UCSD-AML1 (cell line): Measurements from ENCODE around the gene SPIN1.

Experiments used
- DNase-seq: peaks from one replicate; lab custom pipeline; 2025; ENCODE audit not compliant: unreplicated experiment; lab: John Stamatoyannopoulos, UW

Gene SPIN1

DNA sequence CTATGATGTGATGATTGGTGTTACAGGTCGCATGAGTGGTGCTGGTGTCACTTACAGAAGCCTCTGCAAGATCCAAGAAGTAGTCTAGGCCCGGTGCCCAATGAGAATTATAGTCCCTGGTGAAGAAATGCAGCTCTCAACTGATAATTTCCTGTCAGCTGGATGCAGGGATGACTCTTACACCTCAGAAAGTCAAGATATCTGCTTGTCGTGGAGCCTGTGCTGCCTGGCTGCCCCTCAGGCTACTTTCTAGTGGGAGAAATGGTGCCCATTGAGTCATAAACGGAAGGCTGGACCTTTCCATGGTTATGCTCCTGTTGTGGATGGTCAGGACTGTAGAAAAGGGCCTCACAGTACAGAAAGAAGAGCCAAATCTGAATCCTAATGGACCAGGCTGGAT lies 99.9 kb downstream of the SPIN1 start:
- DNase-seq, result no peak

DNA sequence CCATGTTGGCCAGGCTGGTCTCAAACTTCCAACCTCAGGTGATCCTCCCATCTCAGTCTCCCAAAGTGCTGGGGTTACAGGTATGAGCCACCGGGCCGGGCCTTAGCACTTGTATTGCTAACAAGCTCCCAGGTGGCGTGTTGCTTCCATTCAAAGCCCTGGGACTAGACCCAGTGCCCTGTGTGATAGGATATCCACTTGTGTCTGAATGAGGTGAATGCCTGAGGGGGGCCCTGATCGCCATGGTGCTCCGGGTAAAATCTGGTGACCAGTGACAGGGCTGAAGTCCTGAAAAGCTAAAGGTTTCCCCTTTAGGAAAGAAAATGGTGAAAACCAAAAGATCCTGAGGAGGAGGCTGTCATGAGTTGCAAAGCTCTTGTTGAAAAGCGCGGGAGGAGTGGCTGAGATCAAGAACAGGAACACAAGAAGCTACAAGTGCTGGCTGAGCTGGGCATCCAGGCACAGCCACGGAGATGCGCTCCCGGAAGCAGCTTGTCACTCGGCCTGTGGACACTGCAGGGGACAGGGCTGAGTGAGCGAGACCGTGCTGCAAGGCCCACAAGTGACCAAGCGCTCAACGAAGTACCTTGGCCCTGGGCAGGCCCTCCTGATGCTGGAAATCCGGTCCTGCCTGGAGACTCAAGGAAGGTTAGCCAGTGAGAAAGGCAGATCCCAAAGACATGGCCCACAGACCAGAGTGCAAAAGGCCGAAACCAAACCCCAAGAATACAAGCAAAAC lies 106.9 kb downstream of the SPIN1 start:
- DNase-seq, result no peak

DNA sequence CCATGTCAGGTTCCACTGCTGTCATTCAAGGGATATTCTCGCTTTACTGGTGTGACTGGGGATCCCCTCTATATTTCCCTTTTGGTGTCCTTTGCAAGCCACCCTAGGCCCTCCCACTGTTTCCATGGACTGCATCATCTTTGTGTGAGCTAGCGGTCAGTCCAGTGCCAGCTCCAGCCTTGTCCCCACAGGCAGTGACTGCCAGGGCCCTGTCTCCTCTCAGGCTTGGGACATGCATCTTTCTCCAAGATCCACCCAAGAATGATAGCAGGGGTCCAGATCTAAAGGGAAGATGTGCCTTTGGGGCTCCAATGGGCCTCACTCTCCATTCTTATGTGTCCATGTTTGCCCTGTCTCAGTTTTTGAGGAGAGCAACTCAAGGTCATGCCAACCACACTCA lies 109.0 kb downstream of the SPIN1 start:
- no peak for DNase-seq

DNA sequence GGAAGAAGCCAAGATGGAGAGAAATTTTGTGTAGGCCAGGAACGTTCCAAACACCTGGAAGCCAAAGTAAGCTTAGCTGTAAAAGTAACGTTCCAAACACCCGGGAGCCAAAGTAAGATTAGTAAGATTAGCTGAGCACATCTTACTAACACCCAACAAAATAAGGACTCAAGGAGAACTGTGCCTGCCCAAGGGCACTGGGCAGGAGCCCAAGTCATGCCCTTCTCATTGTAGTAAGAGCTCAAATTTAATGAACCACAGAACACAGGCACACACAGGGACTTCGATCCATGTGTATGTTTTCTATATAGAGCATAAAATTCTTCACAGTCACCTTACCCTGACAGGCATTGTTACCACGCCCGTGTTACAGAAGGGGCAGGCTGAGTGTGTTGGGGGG lies 110.6 kb downstream of the SPIN1 start:
- DNase-seq, result no peak

DNA sequence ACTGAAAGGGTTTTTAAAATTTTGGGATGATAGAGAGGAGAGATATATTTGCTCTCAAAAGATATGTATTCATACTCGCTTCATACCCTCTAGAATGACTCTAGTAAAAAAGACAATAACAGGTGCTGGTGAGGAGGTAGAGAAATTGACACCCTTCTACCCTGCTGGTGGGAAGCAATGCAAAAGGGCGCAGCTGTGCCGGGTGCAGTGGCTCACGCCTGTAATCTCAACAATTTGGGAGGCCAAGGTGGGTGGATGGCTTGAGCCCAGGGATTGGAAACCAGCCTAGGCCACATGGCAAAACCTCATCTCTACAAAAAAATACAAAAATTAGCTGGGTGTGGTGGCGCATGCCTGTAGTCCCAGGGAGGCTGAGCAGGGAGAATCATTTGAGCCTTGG lies 112.8 kb downstream of the SPIN1 start:
- DNase-seq, result no peak

DNA sequence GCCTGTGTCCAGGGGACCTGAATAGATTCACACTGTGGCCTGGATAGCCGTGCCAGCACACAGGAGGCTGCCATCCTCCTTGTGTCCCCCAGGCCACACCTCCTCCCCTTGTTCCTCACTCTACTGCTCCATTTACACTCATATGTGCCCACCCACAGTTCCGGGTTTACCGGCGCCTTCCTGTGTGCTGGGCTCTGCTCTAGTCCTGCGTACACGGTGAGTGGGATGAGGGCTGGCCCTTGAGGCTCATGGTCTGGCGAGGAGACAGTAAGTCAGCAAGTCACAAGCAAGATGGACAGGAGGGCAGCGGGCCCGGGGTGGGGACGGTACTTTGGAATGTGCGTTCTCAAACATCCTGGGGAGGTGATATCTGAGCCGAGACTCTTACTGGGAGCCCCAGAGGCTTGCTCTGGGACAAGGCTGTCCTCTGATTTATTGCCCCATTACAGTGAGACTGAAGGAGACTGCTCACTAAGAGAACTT lies 114.3 kb downstream of the SPIN1 start:
- no peak for DNase-seq

DNA sequence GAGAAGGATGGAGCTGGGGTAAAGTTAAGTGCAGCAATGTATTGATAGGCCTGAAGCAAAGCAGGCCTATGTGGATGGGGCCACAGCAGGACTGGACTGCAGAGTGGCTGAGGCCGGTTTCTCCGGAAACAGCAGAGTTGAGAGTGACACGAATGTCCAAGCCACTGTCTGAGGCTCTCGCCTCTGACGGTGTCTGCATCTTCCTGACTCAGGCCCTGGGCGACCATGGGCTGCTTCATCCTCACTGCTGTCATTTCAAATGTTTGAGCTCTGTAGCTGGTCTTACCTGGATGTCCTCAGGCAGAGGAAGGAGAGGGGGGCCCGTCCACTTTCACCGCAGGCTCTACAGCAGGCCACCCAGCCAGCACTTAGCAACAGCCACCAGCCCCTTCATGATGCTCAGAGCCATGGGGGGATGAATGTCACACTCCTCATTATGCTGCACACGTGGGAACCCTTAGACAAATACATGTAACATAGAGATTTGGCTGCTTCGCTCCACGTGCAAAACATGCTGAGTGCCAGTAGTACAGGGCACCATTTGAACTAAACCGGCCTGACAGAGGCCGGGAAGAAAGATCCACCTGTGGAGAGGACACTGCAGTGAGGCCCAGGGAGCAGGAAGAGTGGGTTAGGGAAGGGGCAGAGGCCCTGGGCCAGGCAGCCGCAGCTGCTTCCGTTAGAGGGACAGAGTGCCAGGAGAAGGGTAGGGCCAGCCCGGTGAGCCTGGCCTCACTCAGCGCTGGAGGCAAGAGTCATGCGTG lies 115.0 kb downstream of the SPIN1 start:
- no peak for DNase-seq

DNA sequence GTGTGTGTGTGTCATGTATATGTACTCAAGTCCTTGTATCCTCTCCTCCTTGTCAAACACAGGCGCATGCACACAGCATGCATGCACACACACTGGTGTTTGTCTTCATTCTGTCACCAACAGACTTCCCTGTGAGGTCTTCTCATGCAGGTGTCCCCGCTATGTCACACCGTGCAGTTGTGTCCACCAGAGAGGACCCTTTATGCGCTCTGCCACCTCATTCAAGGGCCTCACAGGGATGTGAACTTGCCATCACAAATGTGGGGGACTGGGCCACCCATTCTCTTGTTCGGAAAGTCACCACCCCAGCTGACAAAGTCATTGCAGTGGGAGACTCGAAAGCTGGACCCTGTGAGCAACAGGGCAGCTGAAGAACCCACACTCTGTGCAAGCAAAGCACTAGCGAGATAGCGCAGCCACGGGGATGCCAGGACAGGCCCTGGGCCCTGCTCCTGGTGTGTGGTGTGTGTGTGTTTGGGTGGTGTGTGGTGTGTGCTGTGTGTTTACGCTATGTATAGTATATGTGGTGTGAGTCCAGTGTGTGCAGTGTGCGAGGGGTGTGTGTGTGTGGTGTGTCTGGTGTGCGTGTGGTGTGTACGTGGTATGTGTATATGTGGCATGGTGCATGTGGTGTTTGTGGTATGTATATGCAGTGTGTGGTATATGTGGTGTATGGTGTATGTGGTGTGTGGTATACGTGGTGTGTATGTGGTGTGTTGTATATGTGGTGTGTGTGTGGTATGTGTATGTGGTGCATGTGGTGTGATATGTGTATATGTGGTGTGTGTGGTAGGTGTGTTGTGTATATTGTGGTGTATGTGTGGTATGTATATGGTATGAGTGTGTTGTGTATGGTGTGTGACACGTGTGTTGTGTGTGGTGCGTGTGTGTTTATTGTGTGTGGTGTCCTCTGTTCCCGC lies 115.9 kb downstream of the SPIN1 start:
- no peak for DNase-seq

DNA sequence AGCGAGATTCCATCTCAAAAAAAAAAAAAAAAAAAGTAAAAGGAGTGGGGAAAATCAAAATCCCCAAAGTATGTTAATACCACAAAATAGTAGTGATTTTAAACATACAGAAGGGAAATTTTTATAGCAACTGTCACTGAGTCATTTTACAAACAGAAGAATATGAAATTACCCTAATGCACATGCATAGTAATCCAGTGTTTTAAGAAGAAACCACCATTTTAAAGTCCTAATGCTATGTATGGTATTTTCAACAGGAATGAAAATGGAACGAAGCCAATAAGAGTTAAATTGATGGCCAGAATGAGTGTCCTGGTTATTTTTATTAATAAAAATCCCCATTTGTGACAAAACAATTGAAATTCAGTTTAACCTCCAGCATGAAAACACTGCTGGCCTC lies 120.1 kb downstream of the SPIN1 start:
- no peak for DNase-seq

DNA sequence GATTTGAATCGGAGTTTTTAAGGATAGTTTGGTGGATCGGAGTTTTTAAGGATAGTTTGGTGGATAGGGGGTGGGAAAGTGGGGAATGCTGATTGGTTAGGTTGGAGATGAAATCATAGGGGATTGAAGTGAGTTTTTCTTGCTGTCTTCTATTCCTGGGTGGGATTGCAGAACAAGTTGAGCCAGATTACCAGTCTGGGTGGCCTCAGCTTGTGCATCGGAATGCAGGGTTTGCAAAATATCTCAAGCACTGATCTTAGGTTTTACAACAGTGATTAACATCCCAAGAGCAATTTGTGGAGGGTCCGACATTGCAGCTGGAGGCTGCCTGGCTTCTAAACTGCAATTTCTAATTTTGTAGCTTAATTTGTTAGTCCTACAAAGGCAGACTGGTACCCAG lies 123.7 kb downstream of the SPIN1 start:
- DNase-seq, result no peak

DNA sequence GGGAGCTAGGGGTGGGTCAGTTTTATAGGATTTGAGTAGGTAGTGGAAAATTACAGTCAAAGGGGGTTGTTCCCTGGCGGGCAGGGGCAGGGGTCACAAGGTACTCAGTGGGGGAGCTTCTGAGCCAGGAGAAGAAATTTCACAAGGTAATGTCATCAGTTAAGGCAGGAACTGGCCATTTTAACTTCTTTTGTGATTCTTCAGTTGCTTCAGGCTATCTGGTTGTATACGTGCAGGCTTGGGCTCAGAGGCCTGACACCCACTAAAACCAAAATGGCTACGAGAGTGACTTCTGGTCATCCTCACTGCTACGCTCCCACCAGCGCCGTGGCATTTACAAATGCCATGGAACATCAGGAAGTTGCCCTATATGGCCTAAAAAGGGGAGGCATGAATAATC lies 126.0 kb downstream of the SPIN1 start:
- no peak for DNase-seq

DNA sequence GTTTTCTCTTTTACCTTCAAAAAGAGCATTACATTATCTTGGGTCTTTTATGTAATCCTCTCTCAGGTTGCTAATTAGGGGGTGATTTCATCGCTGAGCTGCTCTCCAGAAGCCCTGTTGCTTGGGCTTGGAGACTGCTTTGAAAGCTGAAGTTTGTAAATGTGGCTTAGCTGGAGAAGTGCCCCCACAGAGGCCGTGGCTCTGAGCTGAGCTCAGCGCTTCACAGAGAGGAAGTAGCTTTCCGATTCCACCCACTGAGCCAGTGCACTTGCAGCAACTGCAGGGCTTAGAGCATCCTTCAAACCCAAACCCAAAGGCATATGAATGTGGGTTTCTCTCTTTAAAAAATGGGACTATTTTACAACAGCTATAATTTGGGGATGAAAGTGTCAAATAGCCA lies 133.1 kb downstream of the SPIN1 start:
- no peak for DNase-seq

DNA sequence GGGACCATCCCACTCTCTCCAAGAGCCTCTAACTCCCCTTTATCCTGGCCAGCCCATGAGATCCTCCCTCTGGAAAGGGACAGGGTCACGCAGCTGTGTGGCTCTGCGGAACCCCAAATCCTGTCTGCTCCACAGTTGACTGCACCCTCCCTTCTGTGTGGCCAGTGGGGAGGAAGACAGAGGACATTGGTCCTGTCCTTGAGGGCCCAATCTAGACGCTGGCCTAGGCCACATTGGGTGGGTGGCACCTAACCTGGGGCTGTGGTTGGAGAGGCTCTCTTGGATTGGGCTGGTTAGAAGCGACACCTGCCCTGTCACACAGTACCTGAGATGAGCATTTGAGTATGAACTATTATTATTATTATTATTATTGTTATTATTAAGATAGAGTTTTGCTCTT lies 134.1 kb downstream of the SPIN1 start:
- no peak for DNase-seq

DNA sequence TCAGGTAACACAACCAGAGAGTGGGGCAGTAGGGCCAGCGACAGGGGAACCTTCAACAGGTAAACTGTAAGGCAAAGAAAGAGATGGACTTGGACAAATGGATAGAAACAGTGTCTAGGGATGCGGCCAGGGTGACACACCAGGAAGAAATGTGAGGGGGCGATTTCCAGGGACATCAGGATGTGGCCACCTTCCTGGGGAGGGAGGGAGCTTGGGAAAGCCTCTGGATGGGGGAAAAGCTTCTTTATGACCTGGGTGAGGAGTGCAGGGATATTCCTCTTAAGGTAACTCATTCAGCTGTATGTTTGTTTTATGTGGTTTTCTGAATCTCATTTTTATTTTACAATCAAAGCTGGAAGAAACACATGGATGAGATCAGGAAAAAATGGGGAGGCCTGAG lies 134.8 kb downstream of the SPIN1 start:
- DNase-seq, result no peak

DNA sequence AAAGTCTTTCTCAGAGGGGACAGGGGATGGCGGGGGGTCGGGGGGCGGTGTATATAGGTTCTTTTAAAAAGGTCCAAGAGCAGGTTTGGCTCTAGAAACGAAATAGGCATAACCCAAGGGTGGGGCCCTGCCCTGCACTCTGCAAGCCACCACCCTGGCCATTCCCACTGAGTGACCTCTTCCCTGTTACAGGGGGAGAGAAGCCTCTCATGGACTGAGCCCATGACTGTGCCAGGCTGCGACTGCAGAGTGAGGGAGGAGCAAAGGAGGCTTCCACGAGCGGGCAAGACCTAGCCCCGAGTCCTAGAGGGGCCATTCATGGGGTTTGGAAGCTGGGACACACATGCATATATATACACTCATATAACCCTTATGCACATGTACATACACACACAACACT lies 136.7 kb downstream of the SPIN1 start:
- no peak for DNase-seq

DNA sequence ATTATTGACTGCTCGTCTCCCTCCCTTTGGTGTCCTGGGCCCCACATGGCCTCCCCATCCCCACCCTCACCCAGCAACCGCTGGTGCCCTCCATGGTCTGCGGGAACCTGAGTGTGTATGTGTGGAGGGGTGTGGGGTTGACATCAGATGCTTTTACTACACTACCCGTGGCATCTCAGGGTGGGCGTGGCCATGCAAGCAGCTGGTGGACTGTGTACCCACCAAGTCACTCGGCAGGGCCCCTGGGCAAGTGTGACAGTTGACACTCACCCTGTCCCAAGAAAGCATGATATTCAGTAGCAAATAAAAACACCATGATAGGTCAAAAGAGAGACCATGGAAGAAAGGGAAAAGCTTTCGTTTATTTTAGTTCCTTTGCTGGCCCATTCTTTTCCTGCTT lies 139.4 kb downstream of the SPIN1 start:
- DNase-seq, result no peak
